K562 (cell line): ENCODE measurements around the gene STK36.

Experiments used
- BHLHE40 ChIP-seq: IDR thresholded peaks from 2 replicates; pipeline ENCODE4 v1.6.1; 2011; ENCODE audit warnings: low read length, improper control_type of control experiment
- ELF2 ChIP-seq: fragments of 250-450 bp; sonication (Bioruptor Pico); IDR thresholded peaks from 2 replicates; pipeline ENCODE4 v1.5.0; 2021; ENCODE audit warnings: mild to moderate bottlenecking
- EP300 ChIP-seq: IDR thresholded peaks from 2 replicates; pipeline ENCODE4 v1.6.1; 2012; ENCODE audit warnings: low read length, improper control_type of control experiment
- HNRNPH1 ChIP-seq: fragments of 200-400 bp; formaldehyde crosslinking; optimal IDR thresholded peaks from 2 replicates; pipeline ENCODE3; 2017; ENCODE audit warnings: low read depth, mild to moderate bottlenecking, low read length, moderate library complexity
- PCBP2 ChIP-seq: fragments of 200-400 bp; formaldehyde crosslinking; IDR thresholded peaks from 2 replicates; pipeline ENCODE4 v1.6.1; 2018; ENCODE audit warnings: low read length, low read depth, mild to moderate bottlenecking, moderate library complexity; ENCODE audit not compliant: poor library complexity, severe bottlenecking
- POLR2AphosphoS2 ChIP-seq: IDR thresholded peaks from 2 replicates; pipeline ENCODE4 v1.6.1; 2012; ENCODE audit warnings: low read length, improper control_type of control experiment
- TEAD4 ChIP-seq, 2 experiments: sonication (generic) in 1 of 2; formaldehyde crosslinking in 1 of 2; IDR thresholded peaks; 2 replicates each; pipeline versions ENCODE4 v1.6.1 to v1.8.0; 2012 to 2022; ENCODE audit warnings: borderline replicate concordance in 1 of 2, inconsistent platforms in 1 of 2, low read length in 1 of 2, mild to moderate bottlenecking in 1 of 2, missing genetic modification reagents in 1 of 2
- ZNF121 ChIP-seq: sonication (generic); formaldehyde crosslinking; conservative IDR thresholded peaks from 2 replicates; pipeline ENCODE4 v1.8.0; 2022; ENCODE audit warnings: missing genetic modification reagents
- TF ChIP-seq, protein P1 (sequence below), 2 experiments: fragments of 450-650 bp; IDR thresholded peaks; 2 replicates each; pipeline ENCODE4 v1.6.1; 2016
- TF ChIP-seq, protein P2 (sequence below), 3 experiments: IDR thresholded peaks in 2 of 3; conservative IDR thresholded peaks in 1 of 3; 2 replicates each; pipeline ENCODE4 v1.5.1; 2011 to 2012; ENCODE audit warnings: low read length in 3 of 3, mild to moderate bottlenecking in 3 of 3, control low read depth in 2 of 3, improper control_type of control experiment in 1 of 3, inconsistent platforms in 1 of 3, low read depth in 1 of 3, mixed read lengths in 1 of 3, moderate library complexity in 1 of 3; ENCODE audit not compliant: insufficient read depth in 2 of 3

DNA sequence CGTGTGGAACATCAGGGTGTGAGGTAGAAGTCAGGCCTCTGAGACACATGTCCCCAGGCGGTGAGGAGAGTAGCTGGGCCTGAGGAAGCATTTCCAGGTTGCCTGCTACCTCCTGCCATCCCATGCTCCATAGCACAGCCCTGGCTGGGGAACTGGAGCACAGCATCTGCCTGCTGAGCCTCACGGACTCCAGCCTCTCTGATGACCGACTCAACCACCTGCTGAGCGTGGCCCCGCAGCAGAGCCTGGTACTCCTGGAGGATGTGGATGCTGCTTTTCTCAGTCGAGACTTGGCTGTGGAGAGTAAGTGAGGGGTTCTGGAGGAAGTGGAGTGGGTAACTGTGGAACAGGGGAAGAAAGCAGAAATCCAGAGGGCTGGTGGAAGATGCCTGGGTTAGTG, 9.5 kb upstream of the STK36 start:
- TF ChIP-seq ELF2 (no peak), POLR2AphosphoS2 (no peak), HNRNPH1 (no peak), PCBP2 (no peak), ZNF121 (CRISPR knock-in tag) (no peak), BHLHE40 (no peak), EP300 (no peak), TEAD4 (IDR thresholded peaks at IDR 0.05; ENCODE audit: low read length) (no peak), TEAD4 (CRISPR knock-in tag; IDR thresholded peaks at IDR 0.05; ENCODE audit: borderline replicate concordance) (no peak)
- TF ChIP-seq, protein P1, sequence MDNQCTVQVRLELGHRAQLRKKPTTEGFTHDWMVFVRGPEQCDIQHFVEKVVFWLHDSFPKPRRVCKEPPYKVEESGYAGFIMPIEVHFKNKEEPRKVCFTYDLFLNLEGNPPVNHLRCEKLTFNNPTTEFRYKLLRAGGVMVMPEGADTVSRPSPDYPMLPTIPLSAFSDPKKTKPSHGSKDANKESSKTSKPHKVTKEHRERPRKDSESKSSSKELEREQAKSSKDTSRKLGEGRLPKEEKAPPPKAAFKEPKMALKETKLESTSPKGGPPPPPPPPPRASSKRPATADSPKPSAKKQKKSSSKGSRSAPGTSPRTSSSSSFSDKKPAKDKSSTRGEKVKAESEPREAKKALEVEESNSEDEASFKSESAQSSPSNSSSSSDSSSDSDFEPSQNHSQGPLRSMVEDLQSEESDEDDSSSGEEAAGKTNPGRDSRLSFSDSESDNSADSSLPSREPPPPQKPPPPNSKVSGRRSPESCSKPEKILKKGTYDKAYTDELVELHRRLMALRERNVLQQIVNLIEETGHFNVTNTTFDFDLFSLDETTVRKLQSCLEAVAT (IDR thresholded peaks at IDR 0.05), result no peak
- TF ChIP-seq, protein P2, sequence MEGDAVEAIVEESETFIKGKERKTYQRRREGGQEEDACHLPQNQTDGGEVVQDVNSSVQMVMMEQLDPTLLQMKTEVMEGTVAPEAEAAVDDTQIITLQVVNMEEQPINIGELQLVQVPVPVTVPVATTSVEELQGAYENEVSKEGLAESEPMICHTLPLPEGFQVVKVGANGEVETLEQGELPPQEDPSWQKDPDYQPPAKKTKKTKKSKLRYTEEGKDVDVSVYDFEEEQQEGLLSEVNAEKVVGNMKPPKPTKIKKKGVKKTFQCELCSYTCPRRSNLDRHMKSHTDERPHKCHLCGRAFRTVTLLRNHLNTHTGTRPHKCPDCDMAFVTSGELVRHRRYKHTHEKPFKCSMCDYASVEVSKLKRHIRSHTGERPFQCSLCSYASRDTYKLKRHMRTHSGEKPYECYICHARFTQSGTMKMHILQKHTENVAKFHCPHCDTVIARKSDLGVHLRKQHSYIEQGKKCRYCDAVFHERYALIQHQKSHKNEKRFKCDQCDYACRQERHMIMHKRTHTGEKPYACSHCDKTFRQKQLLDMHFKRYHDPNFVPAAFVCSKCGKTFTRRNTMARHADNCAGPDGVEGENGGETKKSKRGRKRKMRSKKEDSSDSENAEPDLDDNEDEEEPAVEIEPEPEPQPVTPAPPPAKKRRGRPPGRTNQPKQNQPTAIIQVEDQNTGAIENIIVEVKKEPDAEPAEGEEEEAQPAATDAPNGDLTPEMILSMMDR (IDR thresholded peaks at IDR 0.05 in 2 of 3, conservative IDR thresholded peaks at IDR 0.05 in 1 of 3; ENCODE audit: insufficient read depth in 2 of 3, low read depth in 1 of 3, low read length in 3 of 3), result no peak
